CD14-positive monocyte (primary cell): Measurements from ENCODE around the gene SLC16A11. TPM values are rescaled to one million over a fixed set of nuclear protein-coding genes. Genes with fewer than 3 reads are reported as not detected.

Experiments used
- DNase-seq, 3 donors: peaks; one replicate each; pipeline ENCODE4 v3.0.0-alpha.2; 2011 to 2022
- H2AFZ ChIP-seq: 2 replicates; pipeline ENCODE4 v1.6.0; 2012; ENCODE audit warnings: mild to moderate bottlenecking, low read depth, low read length, inconsistent platforms; ENCODE audit not compliant: insufficient read depth, poor library complexity, severe bottlenecking
- H3K27ac ChIP-seq, 2 donors: 1 replicate in 1 of 2; 2 replicates in 1 of 2; pipeline ENCODE4 v1.5.1; 2012 to 2013; ENCODE audit warnings: low read length in 2 of 2, control low read depth in 1 of 2, inconsistent platforms in 1 of 2, low read depth in 1 of 2, mild to moderate bottlenecking in 1 of 2
- H3K27me3 ChIP-seq, 2 donors: one replicate each; pipeline versions ENCODE4 v1.6.0 to v1.6.1; 2011 to 2013; ENCODE audit warnings: low read length in 2 of 2; ENCODE audit not compliant: control insufficient read depth in 2 of 2, insufficient read depth in 2 of 2
- H3K36me3 ChIP-seq, 2 donors: replicated peaks in 1 of 2; 1 replicate in 1 of 2; 2 replicates in 1 of 2; pipeline versions ENCODE4 v1.5.1 to v1.6.1; 2012 to 2013; ENCODE audit warnings: low read length in 2 of 2, control low read depth in 1 of 2, inconsistent platforms in 1 of 2, mild to moderate bottlenecking in 1 of 2; ENCODE audit not compliant: insufficient read depth in 2 of 2, control insufficient read depth in 1 of 2
- H3K4me1 ChIP-seq, 2 donors: 1 replicate in 1 of 2; 2 replicates in 1 of 2; pipeline versions ENCODE4 v1.5.1 to v1.6.1; 2012 to 2013; ENCODE audit warnings: low read length in 2 of 2, control low read depth in 1 of 2, inconsistent platforms in 1 of 2, mild to moderate bottlenecking in 1 of 2, moderate library complexity in 1 of 2; ENCODE audit not compliant: insufficient read depth in 2 of 2, control insufficient read depth in 1 of 2
- H3K4me2 ChIP-seq: replicated peaks from 2 replicates; pipeline ENCODE3; 2012; ENCODE audit warnings: low read length, moderate library complexity, mild to moderate bottlenecking; ENCODE audit not compliant: poor library complexity, severe bottlenecking; ENCODE audit errors: extremely low read depth
- H3K4me3 ChIP-seq, 3 experiments: fragments of 200-600 bp in 1 of 3; sonication (generic) in 1 of 3; replicated peaks in 1 of 3; 1 replicate in 2 of 3; 2 replicates in 1 of 3; pipeline ENCODE4 v1.5.1; 2011 to 2013; ENCODE audit warnings: low read length in 3 of 3, mild to moderate bottlenecking in 3 of 3, control low read depth in 2 of 3, low read depth in 2 of 3, inconsistent platforms in 1 of 3, moderate library complexity in 1 of 3
- H3K79me2 ChIP-seq: 2 replicates; pipeline ENCODE4 v1.6.0; 2012; ENCODE audit warnings: mild to moderate bottlenecking, control low read depth, inconsistent platforms, low read length, moderate library complexity; ENCODE audit not compliant: insufficient read depth
- H3K9ac ChIP-seq: 2 replicates; pipeline ENCODE4 v1.6.0; 2017; ENCODE audit warnings: low read length, mild to moderate bottlenecking; ENCODE audit not compliant: insufficient read depth, poor library complexity, severe bottlenecking
- H3K9me3 ChIP-seq, 2 donors: replicated peaks in 1 of 2; 1 replicate in 1 of 2; 2 replicates in 1 of 2; pipeline versions ENCODE4 v1.5.1 to v1.6.1; 2012 to 2013; ENCODE audit warnings: low read length in 2 of 2, control low read depth in 1 of 2; ENCODE audit not compliant: control insufficient read depth in 1 of 2, insufficient read depth in 1 of 2
- H4K20me1 ChIP-seq: 2 replicates; pipeline ENCODE4 v1.6.0; 2012; ENCODE audit warnings: mild to moderate bottlenecking, low read length, control low read depth, moderate library complexity; ENCODE audit not compliant: insufficient read depth
- H3K27ac Mint-ChIP-seq, 7 donors: one replicate each; pipeline ENCODE4 v1.8.0; 2020; ENCODE audit warnings: mild to moderate bottlenecking in 7 of 7, mixed read lengths in 7 of 7, moderate library complexity in 6 of 7, inconsistent platforms in 2 of 7
- H3K27me3 Mint-ChIP-seq, 3 donors: one replicate each; pipeline ENCODE4 v1.8.0; 2021 to 2022; ENCODE audit warnings: low read depth in 3 of 3, mild to moderate bottlenecking in 3 of 3, mixed read lengths in 3 of 3, moderate library complexity in 3 of 3, inconsistent platforms in 1 of 3
- H3K36me3 Mint-ChIP-seq, 2 donors: one replicate each; pipeline ENCODE4 v1.8.0; 2020; ENCODE audit warnings: mixed read lengths in 2 of 2, inconsistent platforms in 1 of 2, mild to moderate bottlenecking in 1 of 2
- H3K4me1 Mint-ChIP-seq: one replicate; pipeline ENCODE4 v1.8.0; 2020; ENCODE audit warnings: mild to moderate bottlenecking, mixed read lengths
- H3K4me3 Mint-ChIP-seq, 2 donors: one replicate each; pipeline ENCODE4 v1.8.0; 2020; ENCODE audit warnings: mild to moderate bottlenecking in 2 of 2, mixed read lengths in 2 of 2, moderate library complexity in 1 of 2
- H3K9me3 Mint-ChIP-seq, 7 donors: one replicate each; pipeline ENCODE4 v1.8.0; 2020 to 2022; ENCODE audit warnings: mixed read lengths in 7 of 7, mild to moderate bottlenecking in 6 of 7, moderate library complexity in 6 of 7, inconsistent platforms in 2 of 7
- WGBS: methylation state at CpG from one replicate; pipeline ENCODE4 v1.1.5; 2013; ENCODE audit warnings: missing lambda C conversion rate; ENCODE audit not compliant: insufficient coverage; 5-methylcytosine and 5-hydroxymethylcytosine counted together
- intact Hi-C, 2 donors: fragments of 100-400 bp; cut with micrococcal nuclease; formaldehyde crosslinking; loops; one replicate each; pipeline versions ENCODE4 v1.15.0 to v1.15.1; 2023
- polyA plus RNA-seq, 3 donors: library from polyadenylated mRNA; depleted of rRNA in 1 of 3; unstranded in 2 of 3; stranded (reverse) in 1 of 3; fragments of 300-500 nt in 2 of 3; fragments of >200 nt in 1 of 3; fragmentation: Illumina TruSeq in 2 of 3; gene quantifications; 1 replicate in 2 of 3; 2 replicates in 1 of 3; pipeline ENCODE4 v1.2.3, GENCODE V29; 2012 to 2021
- TF ChIP-seq, protein P1 (sequence below): fragments of 200-600 bp; IDR thresholded peaks from one replicate; pipeline ENCODE4 v1.8.0; 2022; ENCODE audit warnings: antibody characterized with exemption, mild to moderate bottlenecking

The SLC16A11 gene
- polyA plus RNA-seq, 3 donors, result not detected

DNA sequence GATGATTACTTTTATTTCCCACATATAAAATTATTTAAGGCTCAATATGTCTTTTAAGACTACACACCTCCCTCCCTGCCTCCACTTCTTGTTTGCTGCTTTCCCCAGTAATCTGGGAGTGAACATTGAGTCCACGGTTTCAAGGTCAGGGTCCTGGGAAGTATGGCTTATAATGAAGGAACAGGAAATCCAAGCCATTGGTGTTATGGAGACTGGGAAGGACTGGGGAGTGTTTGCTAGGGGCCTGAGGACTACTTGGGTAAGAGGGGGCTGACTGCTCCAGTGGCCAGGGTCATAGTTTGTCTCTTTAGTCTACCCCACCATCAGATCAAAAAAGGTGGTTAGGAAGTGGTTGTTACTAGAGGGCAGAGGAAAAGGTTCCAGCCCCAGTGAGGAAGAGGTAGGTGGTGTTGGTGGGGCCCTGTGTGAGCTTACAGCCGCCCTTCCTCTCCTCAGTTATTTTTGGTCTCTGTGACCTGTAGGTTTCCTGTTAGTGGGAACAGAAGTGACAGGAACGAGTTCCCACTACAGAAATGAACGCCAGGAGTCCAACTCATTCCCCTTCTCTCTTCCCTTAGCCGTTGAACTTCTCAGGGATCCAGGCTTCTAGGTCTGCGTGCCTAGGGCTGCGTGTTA lies 8.8 kb downstream of the SLC16A11 start:
- Mint-ChIP-seq H3K9me3 (no peaks in the 10 kb centered on the region), H3K4me1 (peaks cover 37% of the 10 kb centered on the region), H3K27ac (peak overlapping the region; percentile 89 to 95 (median 94)), H3K36me3 (peaks cover 3 to 6% of the 10 kb centered on the region in 2 donors), H3K27me3 (peaks cover 0 to 5% (median 4%) of the 10 kb centered on the region in 3 donors), H3K4me3 (peak overlapping the region; percentile 93 to 98)
- H3K9me3 ChIP-seq, result no peaks in the 10 kb centered on the region
- H3K27me3 ChIP-seq, result no peaks in the 10 kb centered on the region
- H3K4me2 ChIP-seq, result peak overlapping the region; percentile 92
- H3K9ac ChIP-seq, result peak overlapping the region; percentile 72
- H3K4me3 ChIP-seq, result peak overlapping the region; percentile 73 to 86 (median 80)
- H2AFZ ChIP-seq, result peak overlapping the region; percentile 86
- H4K20me1 ChIP-seq, result no peaks in the 10 kb centered on the region
- peaks cover 10% of the 10 kb centered on the region for H3K79me2 ChIP-seq
- H3K4me1 ChIP-seq, result peaks cover 21 to 23% of the 10 kb centered on the region in 2 donors
- DNase-seq, result no peak
- no peaks in the 10 kb centered on the region for H3K36me3 ChIP-seq
- intact Hi-C loops, result no loop called here
- TF ChIP-seq, protein P1, sequence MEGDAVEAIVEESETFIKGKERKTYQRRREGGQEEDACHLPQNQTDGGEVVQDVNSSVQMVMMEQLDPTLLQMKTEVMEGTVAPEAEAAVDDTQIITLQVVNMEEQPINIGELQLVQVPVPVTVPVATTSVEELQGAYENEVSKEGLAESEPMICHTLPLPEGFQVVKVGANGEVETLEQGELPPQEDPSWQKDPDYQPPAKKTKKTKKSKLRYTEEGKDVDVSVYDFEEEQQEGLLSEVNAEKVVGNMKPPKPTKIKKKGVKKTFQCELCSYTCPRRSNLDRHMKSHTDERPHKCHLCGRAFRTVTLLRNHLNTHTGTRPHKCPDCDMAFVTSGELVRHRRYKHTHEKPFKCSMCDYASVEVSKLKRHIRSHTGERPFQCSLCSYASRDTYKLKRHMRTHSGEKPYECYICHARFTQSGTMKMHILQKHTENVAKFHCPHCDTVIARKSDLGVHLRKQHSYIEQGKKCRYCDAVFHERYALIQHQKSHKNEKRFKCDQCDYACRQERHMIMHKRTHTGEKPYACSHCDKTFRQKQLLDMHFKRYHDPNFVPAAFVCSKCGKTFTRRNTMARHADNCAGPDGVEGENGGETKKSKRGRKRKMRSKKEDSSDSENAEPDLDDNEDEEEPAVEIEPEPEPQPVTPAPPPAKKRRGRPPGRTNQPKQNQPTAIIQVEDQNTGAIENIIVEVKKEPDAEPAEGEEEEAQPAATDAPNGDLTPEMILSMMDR, result no peak
- H3K27ac ChIP-seq, result peak overlapping the region; percentile 87 to 91
- 0% methylated on average over 5 of the region's 7 CpGs for WGBS

DNA sequence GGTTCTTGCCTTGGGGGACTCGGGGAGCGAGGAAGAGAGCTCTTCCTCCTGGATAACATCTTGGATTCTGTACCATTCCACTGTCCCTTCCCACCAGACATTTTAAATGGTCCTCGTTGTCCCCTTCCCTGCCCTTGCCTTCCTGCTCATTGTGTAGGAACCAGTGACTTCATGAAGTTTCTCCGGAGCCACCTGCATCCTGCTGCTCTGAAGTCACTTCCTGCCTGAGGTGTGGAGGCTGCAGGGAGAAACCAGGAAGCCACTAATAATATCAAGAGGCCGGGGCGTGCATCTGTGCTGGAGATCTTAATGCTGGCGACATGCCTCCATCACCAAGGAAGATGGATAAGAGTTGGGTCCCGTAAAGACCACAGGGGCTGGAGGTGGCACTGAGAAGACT lies 14.2 kb downstream of the SLC16A11 start:
- Histone ChIP-seq H3K4me3 (no peak overlapping the region), H3K9me3 (no peaks in the 10 kb centered on the region), H3K27me3 (no peaks in the 10 kb centered on the region), H3K79me2 (no peaks in the 10 kb centered on the region), H4K20me1 (no peaks in the 10 kb centered on the region), H2AFZ (peak overlapping the region; percentile 38), H3K4me1 (peaks cover 9 to 10% of the 10 kb centered on the region in 2 donors), H3K9ac (no peak overlapping the region), H3K27ac (no peak overlapping the region), H3K36me3 (no peaks in the 10 kb centered on the region), H3K4me2 (no peak overlapping the region)
- intact Hi-C loops, result no loop called here
- Mint-ChIP-seq H3K9me3 (peaks cover 0 to 2% (median 0%) of the 10 kb centered on the region in 7 donors), H3K27ac (peak overlapping the region in 1 of 7 donors; percentile 80), H3K36me3 (no peaks in the 10 kb centered on the region), H3K27me3 (peaks cover 0 to 7% (median 1%) of the 10 kb centered on the region in 3 donors), H3K4me1 (peaks cover 17% of the 10 kb centered on the region), H3K4me3 (peak overlapping the region in 1 of 2 donors; percentile 52)
- WGBS, result 0% methylated on average over 2 of the region's 8 CpGs
- TF ChIP-seq, protein P1, result no peak
- DNase-seq, result no peak
